A673 (cell line): ENCODE measurements around the gene RAD23B. TPM values are rescaled to one million over a fixed set of nuclear protein-coding genes. Genes with fewer than 3 reads are reported as not detected.

ENCODE experiments used
- BruUV-seq: library from RNA; stranded (reverse); fragments of 400-500 nt; replicated peaks from 2 replicates; lab custom pipeline; 2021; lab: Mats Ljungman, UMichigan
- CTCF ChIA-PET: fragments of 300-600 bp; sonication (Branson Sonifier 250); formaldehyde crosslinking; loops from one replicate; lab custom pipeline; 2022; ENCODE audit warnings: antibody characterized with exemption; lab: Charles Lee
- POLR2A ChIA-PET: fragments of 300-600 bp; sonication (Branson Sonifier 250); formaldehyde crosslinking; loops from one replicate; lab custom pipeline; 2022; ENCODE audit warnings: antibody characterized with exemption; ENCODE audit not compliant: low non-redundant PET; lab: Charles Lee
- DNase-seq: peaks from one replicate; pipeline ENCODE4 v3.0.0-alpha.2; 2015; ENCODE audit warnings: low spot score
- H3K27ac ChIP-seq: fragments of 200-600 bp; sonication (generic); 2 replicates; pipeline ENCODE4 v1.5.1; 2016; ENCODE audit warnings: mixed run types, low read depth, mild to moderate bottlenecking, mixed read lengths, antibody characterized with exemption, low read length; ENCODE audit not compliant: poor library complexity, severe bottlenecking
- H3K27me3 ChIP-seq: fragments of 200-600 bp; sonication (generic); replicated peaks from 2 replicates; pipeline ENCODE4 v1.6.1; 2017; ENCODE audit warnings: mixed run types, low read depth, mild to moderate bottlenecking, mixed read lengths, antibody characterized with exemption, low read length; ENCODE audit not compliant: insufficient read depth, poor library complexity
- H3K36me3 ChIP-seq: fragments of 200-600 bp; sonication (generic); 2 replicates; pipeline ENCODE4 v1.6.1; 2016; ENCODE audit warnings: mixed run types, mild to moderate bottlenecking, mixed read lengths, antibody characterized with exemption, low read length; ENCODE audit not compliant: insufficient read depth, poor library complexity, severe bottlenecking
- H3K4me1 ChIP-seq: fragments of 200-600 bp; sonication (generic); 2 replicates; pipeline ENCODE4 v1.6.1; 2017; ENCODE audit warnings: mixed run types, mild to moderate bottlenecking, mixed read lengths, antibody characterized with exemption, low read length; ENCODE audit not compliant: insufficient read depth, poor library complexity, severe bottlenecking
- H3K4me3 ChIP-seq: fragments of 200-600 bp; sonication (generic); 2 replicates; pipeline ENCODE4 v1.5.1; 2016; ENCODE audit warnings: low read depth, mixed run types, mild to moderate bottlenecking, mixed read lengths, low read length; ENCODE audit not compliant: poor library complexity, severe bottlenecking
- H3K9me3 ChIP-seq: fragments of 200-600 bp; sonication (generic); 2 replicates; pipeline ENCODE4 v1.6.1; 2016; ENCODE audit warnings: mixed run types, low read depth, mild to moderate bottlenecking, mixed read lengths, antibody characterized with exemption, low read length; ENCODE audit not compliant: poor library complexity, severe bottlenecking
- EZH2 ChIP-seq: fragments of 200-600 bp; sonication (generic); IDR thresholded peaks from 2 replicates; pipeline ENCODE4 v1.6.1; 2017; ENCODE audit warnings: borderline replicate concordance, low read depth, mild to moderate bottlenecking, mixed read lengths, antibody characterized with exemption, low read length; ENCODE audit not compliant: poor library complexity, severe bottlenecking
- intact Hi-C: fragments of 100-400 bp; cut with micrococcal nuclease; formaldehyde crosslinking; loops from one replicate; pipeline ENCODE4 v1.10.0; 2022; ENCODE audit not compliant: unreplicated experiment
- total RNA-seq: library from RNA; stranded (reverse); gene quantifications from 2 replicates; pipeline ENCODE4 v1.2.3, GENCODE V29; 2021
- TF ChIP-seq, protein P1 (sequence below): fragments of 300-800, 200-600 bp; sonication (generic); conservative IDR thresholded peaks from 2 replicates; pipeline ENCODE4 v1.5.1; 2017; ENCODE audit warnings: low read depth, mild to moderate bottlenecking, antibody characterized with exemption, low read length, moderate library complexity, mixed read lengths

RAD23B gene
- total RNA-seq, 1 experiment from 2014 or later, result 151 TPM

DNA sequence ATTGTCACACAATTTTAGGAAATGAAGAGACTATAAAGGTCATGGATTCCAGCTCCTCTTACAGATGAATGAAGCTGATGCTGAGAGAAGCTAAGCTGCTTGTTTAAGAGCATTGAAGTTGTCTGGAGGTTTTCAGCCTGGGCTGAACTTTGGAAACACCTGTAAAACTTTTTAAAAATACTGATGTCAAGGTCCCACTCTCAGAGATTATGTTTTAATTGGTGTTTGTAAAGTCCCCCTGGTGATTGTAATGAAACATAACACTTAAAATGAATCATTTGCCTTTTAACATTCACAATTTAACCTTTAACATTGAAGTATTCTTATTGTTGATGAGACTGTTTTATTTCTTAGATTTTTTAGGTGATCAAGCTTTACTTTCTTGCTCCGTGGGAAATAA is 16.4 kb downstream of the RAD23B start:
- TF ChIP-seq, protein P1, sequence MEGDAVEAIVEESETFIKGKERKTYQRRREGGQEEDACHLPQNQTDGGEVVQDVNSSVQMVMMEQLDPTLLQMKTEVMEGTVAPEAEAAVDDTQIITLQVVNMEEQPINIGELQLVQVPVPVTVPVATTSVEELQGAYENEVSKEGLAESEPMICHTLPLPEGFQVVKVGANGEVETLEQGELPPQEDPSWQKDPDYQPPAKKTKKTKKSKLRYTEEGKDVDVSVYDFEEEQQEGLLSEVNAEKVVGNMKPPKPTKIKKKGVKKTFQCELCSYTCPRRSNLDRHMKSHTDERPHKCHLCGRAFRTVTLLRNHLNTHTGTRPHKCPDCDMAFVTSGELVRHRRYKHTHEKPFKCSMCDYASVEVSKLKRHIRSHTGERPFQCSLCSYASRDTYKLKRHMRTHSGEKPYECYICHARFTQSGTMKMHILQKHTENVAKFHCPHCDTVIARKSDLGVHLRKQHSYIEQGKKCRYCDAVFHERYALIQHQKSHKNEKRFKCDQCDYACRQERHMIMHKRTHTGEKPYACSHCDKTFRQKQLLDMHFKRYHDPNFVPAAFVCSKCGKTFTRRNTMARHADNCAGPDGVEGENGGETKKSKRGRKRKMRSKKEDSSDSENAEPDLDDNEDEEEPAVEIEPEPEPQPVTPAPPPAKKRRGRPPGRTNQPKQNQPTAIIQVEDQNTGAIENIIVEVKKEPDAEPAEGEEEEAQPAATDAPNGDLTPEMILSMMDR, result no peak
- TF ChIP-seq EZH2, result no peak
- Histone ChIP-seq H3K4me1 (peaks cover 19% of the 10 kb centered on the region), H3K27me3 (no peaks in the 10 kb centered on the region), H3K27ac (no peak overlapping the region), H3K36me3 (peaks cover 37% of the 10 kb centered on the region), H3K4me3 (no peak overlapping the region), H3K9me3 (no peaks in the 10 kb centered on the region)
- POLR2A ChIA-PET, result no interaction called here
- DNase-seq, result no peak
- intact Hi-C loops, result loop anchor here (2.0 kb wide), 1 partner anchor 15 kb away; no protein-coding TSS in a partner anchor
- no TSS peak for BruUV-seq
- CTCF ChIA-PET, result no interaction called here

DNA sequence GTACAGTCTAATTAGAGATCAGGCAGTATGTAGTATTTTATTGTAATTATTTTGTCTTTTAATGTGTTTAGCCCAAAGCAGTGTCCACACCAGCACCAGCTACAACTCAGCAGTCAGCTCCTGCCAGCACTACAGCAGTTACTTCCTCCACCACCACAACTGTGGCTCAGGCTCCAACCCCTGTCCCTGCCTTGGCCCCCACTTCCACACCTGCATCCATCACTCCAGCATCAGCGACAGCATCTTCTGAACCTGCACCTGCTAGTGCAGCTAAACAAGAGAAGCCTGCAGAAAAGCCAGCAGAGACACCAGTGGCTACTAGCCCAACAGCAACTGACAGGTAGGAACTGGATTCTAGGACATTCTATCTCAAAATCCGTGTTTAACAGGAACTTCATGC is 23.2 kb downstream of the RAD23B start:
- Histone ChIP-seq H3K4me3 (no peak overlapping the region), H3K36me3 (peaks cover 88% of the 10 kb centered on the region), H3K4me1 (peaks cover 7% of the 10 kb centered on the region), H3K27me3 (no peaks in the 10 kb centered on the region), H3K27ac (no peak overlapping the region), H3K9me3 (no peaks in the 10 kb centered on the region)
- TF ChIP-seq, protein P1, result no peak
- no peak for TF ChIP-seq EZH2
- no peak for DNase-seq
- POLR2A ChIA-PET, result no interaction called here
- BruUV-seq, result no TSS peak
- CTCF ChIA-PET, result interaction anchor here (0.6 kb wide), 1 partner anchor 1648 kb away, joined by 6 read pairs; no protein-coding TSS in a partner anchor
- intact Hi-C loops, result no loop called here

DNA sequence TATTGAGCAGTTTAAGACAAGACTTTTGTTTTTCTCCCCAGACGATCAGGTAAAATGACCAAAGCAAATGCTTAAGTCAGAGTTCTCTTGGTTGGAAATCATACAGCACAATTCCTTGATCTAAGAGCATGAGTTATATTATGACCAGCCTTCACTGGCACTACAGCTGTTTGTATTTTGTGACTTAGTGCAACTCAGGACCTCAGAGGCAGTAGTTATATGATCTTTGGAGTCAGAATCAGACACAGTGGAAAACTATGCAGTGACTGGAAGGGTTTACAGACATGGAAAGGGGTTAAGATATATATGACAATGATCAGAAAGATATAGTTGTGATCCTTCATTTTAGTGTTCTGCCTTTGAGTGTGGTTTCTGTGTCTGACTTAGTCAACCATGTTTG is 24.3 kb downstream of the RAD23B start:
- CTCF ChIA-PET, result no interaction called here
- Histone ChIP-seq H3K27ac (no peak overlapping the region), H3K36me3 (peaks cover 88% of the 10 kb centered on the region), H3K4me3 (no peak overlapping the region), H3K4me1 (peaks cover 7% of the 10 kb centered on the region), H3K27me3 (no peaks in the 10 kb centered on the region), H3K9me3 (no peaks in the 10 kb centered on the region)
- no peak for DNase-seq
- TF ChIP-seq, protein P1, result no peak
- no peak for TF ChIP-seq EZH2
- no TSS peak for BruUV-seq
- intact Hi-C loops, result no loop called here
- POLR2A ChIA-PET, result no interaction called here
